HepG2 (cell line): ENCODE measurements around the gene CYTH1. TPM values are rescaled to one million over a fixed set of nuclear protein-coding genes. Genes with fewer than 3 reads are reported as not detected.
A peak's percentile ranks its signal among the peaks of the same experiment; 100 is the strongest.

Experiments used
- ZNF34 ChIP-seq: sonication (generic); formaldehyde crosslinking; IDR thresholded peaks from 2 replicates; pipeline ENCODE4 v1.4.0; 2020; ENCODE audit warnings: mild to moderate bottlenecking, missing genetic modification reagents, borderline replicate concordance
- ZNF713 ChIP-seq: sonication (generic); formaldehyde crosslinking; IDR thresholded peaks from 2 replicates; pipeline ENCODE4 v1.4.0; 2020; ENCODE audit warnings: mild to moderate bottlenecking, missing genetic modification reagents
- ZSCAN12 ChIP-seq: sonication (generic); formaldehyde crosslinking; IDR thresholded peaks from 2 replicates; pipeline ENCODE4 v1.9.0; 2021; ENCODE audit warnings: mild to moderate bottlenecking, missing genetic modification reagents
- polyA plus RNA-seq, 8 experiments: library from polyadenylated mRNA; depleted of rRNA in 3 of 8; stranded (reverse) in 7 of 8; unstranded in 1 of 8; fragments of >200 nt; fragmentation: Illumina TruSeq in 4 of 8; extraction: Trizol in 4 of 8; gene quantifications; 2 replicates each; pipeline versions ENCODE4 v1.2.1 to v1.2.3, GENCODE V29; 2011 to 2016; ENCODE audit warnings: low read depth in 4 of 8, missing spikeins in 1 of 8, mixed read lengths in 1 of 8; ENCODE audit not compliant: insufficient read depth in 1 of 8
- total RNA-seq, 5 experiments: library from RNA; depleted of rRNA; stranded (reverse); fragments of >200 nt; fragmentation: Illumina TruSeq; extraction: Trizol; gene quantifications; 2 replicates each; pipeline ENCODE4 v1.2.3, GENCODE V29; 2016; ENCODE audit warnings: low read depth in 1 of 5
- TF ChIP-seq, protein P1 (sequence below): IDR thresholded peaks from 2 replicates; pipeline ENCODE4 v1.6.1; 2016; ENCODE audit warnings: mild to moderate bottlenecking
- TF ChIP-seq, protein P2 (sequence below): sonication (generic); formaldehyde crosslinking; IDR thresholded peaks from 2 replicates; pipeline ENCODE4 v1.4.0; 2020; ENCODE audit warnings: missing genetic modification reagents
- TF ChIP-seq, protein P3 (sequence below): sonication (generic); formaldehyde crosslinking; IDR thresholded peaks from 2 replicates; pipeline ENCODE4 v1.5.0; 2020; ENCODE audit warnings: missing genetic modification reagents
- TF ChIP-seq, protein P4 (sequence below): sonication (generic); formaldehyde crosslinking; IDR thresholded peaks from 2 replicates; pipeline ENCODE4 v1.8.1; 2023; ENCODE audit warnings: mild to moderate bottlenecking, missing genetic modification reagents

The CYTH1 gene
- total and polyA plus RNA-seq, 2 of the 13 experiments (the other 11 are each of a cell fraction or from before 2014, with no cell fraction given) = 20.1 to 48.9 TPM

DNA sequence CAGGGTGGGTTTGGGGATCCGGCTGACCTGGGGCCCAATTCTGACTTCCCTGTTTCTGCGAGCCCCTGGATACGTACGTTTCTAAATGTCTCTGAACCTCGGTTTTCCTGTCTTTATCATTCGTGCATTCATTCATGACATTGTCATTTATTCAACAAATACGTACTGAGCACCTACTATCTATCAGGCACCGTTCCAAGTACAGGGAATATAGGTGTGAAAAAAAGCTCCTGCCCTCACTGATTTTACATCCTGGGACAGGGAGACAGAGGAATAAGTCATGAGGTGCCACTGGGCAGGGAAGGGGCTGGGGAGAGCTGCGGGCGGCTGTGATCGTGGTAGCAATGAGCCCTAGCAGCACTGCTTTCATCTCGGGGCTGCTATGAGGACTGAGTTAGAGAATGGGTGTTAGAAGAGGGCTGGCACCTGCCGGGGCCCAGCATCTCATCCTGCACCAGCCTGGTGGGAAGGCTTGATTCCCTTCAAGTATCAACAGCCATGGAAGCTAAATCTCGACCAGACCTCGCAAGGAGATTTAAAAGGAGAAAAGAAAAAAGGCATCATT is 116.6 kb downstream of the CYTH1 start (continued):
- TF ChIP-seq, protein P1, sequence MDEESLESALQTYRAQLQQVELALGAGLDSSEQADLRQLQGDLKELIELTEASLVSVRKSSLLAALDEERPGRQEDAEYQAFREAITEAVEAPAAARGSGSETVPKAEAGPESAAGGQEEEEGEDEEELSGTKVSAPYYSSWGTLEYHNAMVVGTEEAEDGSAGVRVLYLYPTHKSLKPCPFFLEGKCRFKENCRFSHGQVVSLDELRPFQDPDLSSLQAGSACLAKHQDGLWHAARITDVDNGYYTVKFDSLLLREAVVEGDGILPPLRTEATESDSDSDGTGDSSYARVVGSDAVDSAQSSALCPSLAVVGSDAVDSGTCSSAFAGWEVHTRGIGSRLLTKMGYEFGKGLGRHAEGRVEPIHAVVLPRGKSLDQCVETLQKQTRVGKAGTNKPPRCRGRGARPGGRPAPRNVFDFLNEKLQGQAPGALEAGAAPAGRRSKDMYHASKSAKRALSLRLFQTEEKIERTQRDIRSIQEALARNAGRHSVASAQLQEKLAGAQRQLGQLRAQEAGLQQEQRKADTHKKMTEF (CRISPR knock-in tag) = no peak
- TF ChIP-seq, protein P2, sequence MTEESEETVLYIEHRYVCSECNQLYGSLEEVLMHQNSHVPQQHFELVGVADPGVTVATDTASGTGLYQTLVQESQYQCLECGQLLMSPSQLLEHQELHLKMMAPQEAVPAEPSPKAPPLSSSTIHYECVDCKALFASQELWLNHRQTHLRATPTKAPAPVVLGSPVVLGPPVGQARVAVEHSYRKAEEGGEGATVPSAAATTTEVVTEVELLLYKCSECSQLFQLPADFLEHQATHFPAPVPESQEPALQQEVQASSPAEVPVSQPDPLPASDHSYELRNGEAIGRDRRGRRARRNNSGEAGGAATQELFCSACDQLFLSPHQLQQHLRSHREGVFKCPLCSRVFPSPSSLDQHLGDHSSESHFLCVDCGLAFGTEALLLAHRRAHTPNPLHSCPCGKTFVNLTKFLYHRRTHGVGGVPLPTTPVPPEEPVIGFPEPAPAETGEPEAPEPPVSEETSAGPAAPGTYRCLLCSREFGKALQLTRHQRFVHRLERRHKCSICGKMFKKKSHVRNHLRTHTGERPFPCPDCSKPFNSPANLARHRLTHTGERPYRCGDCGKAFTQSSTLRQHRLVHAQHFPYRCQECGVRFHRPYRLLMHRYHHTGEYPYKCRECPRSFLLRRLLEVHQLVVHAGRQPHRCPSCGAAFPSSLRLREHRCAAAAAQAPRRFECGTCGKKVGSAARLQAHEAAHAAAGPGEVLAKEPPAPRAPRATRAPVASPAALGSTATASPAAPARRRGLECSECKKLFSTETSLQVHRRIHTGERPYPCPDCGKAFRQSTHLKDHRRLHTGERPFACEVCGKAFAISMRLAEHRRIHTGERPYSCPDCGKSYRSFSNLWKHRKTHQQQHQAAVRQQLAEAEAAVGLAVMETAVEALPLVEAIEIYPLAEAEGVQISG (CRISPR knock-in tag) = 0 out of 2 replicates have a peak, but pooled peaks have one; percentile 3
- no peak for TF ChIP-seq ZNF713
- 0 out of 2 replicates have a peak, but pooled peaks have one; percentile 28 for TF ChIP-seq ZSCAN12 (CRISPR knock-in tag)
- 0 out of 2 replicates have a peak, but pooled peaks have one; percentile 24 for TF ChIP-seq ZNF34 (CRISPR knock-in tag)
- TF ChIP-seq, protein P3, sequence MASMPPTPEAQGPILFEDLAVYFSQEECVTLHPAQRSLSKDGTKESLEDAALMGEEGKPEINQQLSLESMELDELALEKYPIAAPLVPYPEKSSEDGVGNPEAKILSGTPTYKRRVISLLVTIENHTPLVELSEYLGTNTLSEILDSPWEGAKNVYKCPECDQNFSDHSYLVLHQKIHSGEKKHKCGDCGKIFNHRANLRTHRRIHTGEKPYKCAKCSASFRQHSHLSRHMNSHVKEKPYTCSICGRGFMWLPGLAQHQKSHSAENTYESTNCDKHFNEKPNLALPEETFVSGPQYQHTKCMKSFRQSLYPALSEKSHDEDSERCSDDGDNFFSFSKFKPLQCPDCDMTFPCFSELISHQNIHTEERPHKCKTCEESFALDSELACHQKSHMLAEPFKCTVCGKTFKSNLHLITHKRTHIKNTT (CRISPR knock-in tag) = no peak
- TF ChIP-seq, protein P4, sequence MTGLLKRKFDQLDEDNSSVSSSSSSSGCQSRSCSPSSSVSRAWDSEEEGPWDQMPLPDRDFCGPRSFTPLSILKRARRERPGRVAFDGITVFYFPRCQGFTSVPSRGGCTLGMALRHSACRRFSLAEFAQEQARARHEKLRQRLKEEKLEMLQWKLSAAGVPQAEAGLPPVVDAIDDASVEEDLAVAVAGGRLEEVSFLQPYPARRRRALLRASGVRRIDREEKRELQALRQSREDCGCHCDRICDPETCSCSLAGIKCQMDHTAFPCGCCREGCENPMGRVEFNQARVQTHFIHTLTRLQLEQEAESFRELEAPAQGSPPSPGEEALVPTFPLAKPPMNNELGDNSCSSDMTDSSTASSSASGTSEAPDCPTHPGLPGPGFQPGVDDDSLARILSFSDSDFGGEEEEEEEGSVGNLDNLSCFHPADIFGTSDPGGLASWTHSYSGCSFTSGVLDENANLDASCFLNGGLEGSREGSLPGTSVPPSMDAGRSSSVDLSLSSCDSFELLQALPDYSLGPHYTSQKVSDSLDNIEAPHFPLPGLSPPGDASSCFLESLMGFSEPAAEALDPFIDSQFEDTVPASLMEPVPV (CRISPR knock-in tag) = no peak
